IMR-90 (cell line): ENCODE data around the gene TMPRSS15. TPM values are rescaled to one million over a fixed set of nuclear protein-coding genes. Genes with fewer than 3 reads are reported as not detected.

Experiments
- ATAC-seq: fragments of 200-7000 bp; cut with Tn5 transposase; 2 replicates; pipeline ENCODE4 v1.9.1; 2020; ENCODE audit warnings: low read depth, mild to moderate bottlenecking, moderate library complexity
- BruUV-seq: library from RNA; stranded (reverse); fragments of 400-500 nt; replicated peaks from 2 replicates; lab custom pipeline; 2021; lab: Mats Ljungman, UMichigan
- CTCF ChIA-PET: fragments of 300-600 bp; formaldehyde crosslinking; extraction: SDS; loops from one replicate; lab custom pipeline; 2021; ENCODE audit warnings: antibody characterized with exemption; lab: Yijun Ruan, JAX
- POLR2A ChIA-PET: fragments of 300-600 bp; sonication (Branson Sonifier 250); formaldehyde crosslinking; loops from one replicate; lab custom pipeline; 2022; ENCODE audit warnings: antibody characterized with exemption; ENCODE audit not compliant: unreplicated experiment; lab: Charles Lee
- DNase-seq: peaks from one replicate; pipeline ENCODE4 v3.0.0; 2013
- H2AFZ ChIP-seq: replicated peaks from 2 replicates; pipeline ENCODE3; 2013; ENCODE audit warnings: low read length, mild to moderate bottlenecking; ENCODE audit not compliant: poor library complexity
- H2AK5ac ChIP-seq: 2 replicates; pipeline ENCODE4 v1.6.1; 2013; ENCODE audit warnings: low read depth, low read length, inconsistent platforms
- H2AK9ac ChIP-seq: replicated peaks from 2 replicates; pipeline ENCODE3; 2013; ENCODE audit warnings: mild to moderate bottlenecking, low read depth, low read length, moderate library complexity; ENCODE audit not compliant: poor library complexity
- H2BK120ac ChIP-seq: 2 replicates; pipeline ENCODE4 v1.6.1; 2013; ENCODE audit warnings: low read depth, low read length, inconsistent platforms
- H2BK15ac ChIP-seq: 3 replicates; pipeline ENCODE4 v1.6.1; 2013; ENCODE audit warnings: low read depth, low read length, inconsistent platforms
- H2BK20ac ChIP-seq: 2 replicates; pipeline ENCODE4 v1.6.1; 2013; ENCODE audit warnings: low read depth, mild to moderate bottlenecking, inconsistent platforms, low read length, moderate library complexity
- H2BK5ac ChIP-seq: 2 replicates; pipeline ENCODE4 v1.6.1; 2013; ENCODE audit warnings: mild to moderate bottlenecking, low read depth, low read length, inconsistent platforms; ENCODE audit not compliant: poor library complexity, severe bottlenecking
- H3K14ac ChIP-seq: replicated peaks from 2 replicates; pipeline ENCODE4 v1.6.1; 2013; ENCODE audit warnings: low read depth, low read length, inconsistent platforms
- H3K18ac ChIP-seq: 2 replicates; pipeline ENCODE4 v1.6.1; 2013; ENCODE audit warnings: low read depth, low read length, control low read depth
- H3K23ac ChIP-seq: 2 replicates; pipeline ENCODE4 v1.6.1; 2013; ENCODE audit warnings: low read depth, low read length, inconsistent platforms
- H3K27ac ChIP-seq: 2 replicates; pipeline ENCODE4 v1.5.1; 2013; ENCODE audit warnings: mild to moderate bottlenecking, control low read depth, low read length; ENCODE audit not compliant: insufficient read depth
- H3K27me3 ChIP-seq: 2 replicates; pipeline ENCODE4 v1.6.1; 2013; ENCODE audit warnings: low read length; ENCODE audit not compliant: control insufficient read depth, insufficient read depth
- H3K36me3 ChIP-seq: 2 replicates; pipeline ENCODE4 v1.6.1; 2013; ENCODE audit warnings: low read length, mixed read lengths; ENCODE audit not compliant: control insufficient read depth, insufficient read depth
- H3K4ac ChIP-seq: 2 replicates; pipeline ENCODE4 v1.6.1; 2013; ENCODE audit warnings: low read depth, low read length, inconsistent platforms
- H3K4me1 ChIP-seq: 2 replicates; pipeline ENCODE4 v1.6.1; 2013; ENCODE audit warnings: low read length, mixed read lengths; ENCODE audit not compliant: control insufficient read depth, insufficient read depth
- H3K4me2 ChIP-seq: 2 replicates; pipeline ENCODE4 v1.6.1; 2013; ENCODE audit warnings: low read depth, mild to moderate bottlenecking, control low read depth, low read length, moderate library complexity
- H3K4me3 ChIP-seq: 2 replicates; pipeline ENCODE4 v1.5.1; 2013; ENCODE audit warnings: low read depth, mild to moderate bottlenecking, control low read depth, low read length, moderate library complexity; ENCODE audit not compliant: insufficient read depth
- H3K56ac ChIP-seq: 2 replicates; pipeline ENCODE4 v1.6.1; 2013; ENCODE audit warnings: low read length, inconsistent platforms; ENCODE audit not compliant: insufficient read depth; ENCODE audit errors: extremely low read depth
- H3K79me1 ChIP-seq, 2 experiments: 2 replicates each; pipeline ENCODE4 v1.6.1; 2013; ENCODE audit warnings: low read length in 2 of 2, inconsistent platforms in 1 of 2, low read depth in 1 of 2
- H3K9ac ChIP-seq: 2 replicates; pipeline ENCODE4 v1.6.1; 2013; ENCODE audit warnings: low read depth, low read length, control low read depth
- H3K9me1 ChIP-seq: 2 replicates; pipeline ENCODE4 v1.6.1; 2013; ENCODE audit warnings: low read length, inconsistent platforms; ENCODE audit not compliant: insufficient read depth
- H3K9me3 ChIP-seq: 2 replicates; pipeline ENCODE4 v1.6.1; 2013; ENCODE audit warnings: low read length; ENCODE audit not compliant: control insufficient read depth, insufficient read depth
- H4K20me1 ChIP-seq: 2 replicates; pipeline ENCODE4 v1.6.1; 2013; ENCODE audit warnings: low read length, inconsistent platforms; ENCODE audit not compliant: insufficient read depth
- H4K5ac ChIP-seq: 2 replicates; pipeline ENCODE4 v1.6.1; 2013; ENCODE audit warnings: mild to moderate bottlenecking, low read depth, low read length, control low read depth
- H4K8ac ChIP-seq, 2 experiments: 2 replicates each; pipeline ENCODE4 v1.6.1; 2013; ENCODE audit warnings: low read depth in 2 of 2, low read length in 2 of 2, control low read depth in 1 of 2, inconsistent platforms in 1 of 2
- H4K91ac ChIP-seq: 2 replicates; pipeline ENCODE4 v1.6.1; 2013; ENCODE audit warnings: low read depth, low read length, inconsistent platforms; ENCODE audit not compliant: insufficient read depth
- MAFK ChIP-seq: IDR thresholded peaks from 2 replicates; pipeline ENCODE4 v1.6.1; 2012; ENCODE audit warnings: low read depth, low read length, improper control_type of control experiment
- MAZ ChIP-seq: IDR thresholded peaks from 2 replicates; pipeline ENCODE4 v1.6.1; 2012; ENCODE audit warnings: low read depth, mild to moderate bottlenecking, low read length, improper control_type of control experiment, moderate library complexity, borderline replicate concordance
- POLR2A ChIP-seq: IDR thresholded peaks from 2 replicates; pipeline ENCODE4 v1.6.1; 2012; ENCODE audit warnings: mild to moderate bottlenecking, low read depth, low read length
- RAD21 ChIP-seq: IDR thresholded peaks from 2 replicates; pipeline ENCODE4 v1.6.1; 2012; ENCODE audit warnings: low read length, improper control_type of control experiment
- RCOR1 ChIP-seq: IDR thresholded peaks from 2 replicates; pipeline ENCODE4 v1.6.1; 2012; ENCODE audit warnings: mild to moderate bottlenecking, low read length, improper control_type of control experiment; ENCODE audit not compliant: insufficient replicate concordance
- USF2 ChIP-seq: fragments of 150-350 bp; IDR thresholded peaks from 2 replicates; pipeline ENCODE4 v1.6.1; 2017; ENCODE audit warnings: mild to moderate bottlenecking, antibody characterized with exemption, low read length, low read depth
- WGBS, 2 experiments: methylation state at CpG; one replicate each; pipeline versions ENCODE4 v1.1.5 to v1.1.7; 2013; ENCODE audit warnings: missing lambda C conversion rate in 2 of 2; ENCODE audit not compliant: insufficient read length in 1 of 2; ENCODE audit errors: extremely low coverage in 2 of 2; 5-methylcytosine and 5-hydroxymethylcytosine counted together
- dilution Hi-C: fragments of 300-500 bp; cut with HindIII; formaldehyde crosslinking; loops from one replicate; pipeline ENCODE4 v1.14.3; 2018; ENCODE audit warnings: low sequenced_read_pairs; ENCODE audit not compliant: unreplicated experiment
- in situ Hi-C: fragments of 300-500 bp; cut with MboI; formaldehyde crosslinking; loops from 3 replicates; pipeline ENCODE4 v1.14.3; 2019; ENCODE audit warnings: low sequenced_read_pairs, inconsistent platforms, mixed read lengths
- intact Hi-C: fragments of 100-400 bp; cut with micrococcal nuclease; formaldehyde crosslinking; loops from 2 replicates; pipeline ENCODE4 v1.10.0; 2022
- polyA plus RNA-seq, 3 experiments: library from polyadenylated mRNA; depleted of rRNA; stranded (reverse); fragments of >200 nt; gene quantifications; 2 replicates each; pipeline ENCODE4 v1.2.3, GENCODE V29; 2012; ENCODE audit warnings: low replicate concordance in 1 of 3
- total RNA-seq: library from RNA; depleted of rRNA; stranded (reverse); fragments of >200 nt; gene quantifications from 2 replicates; pipeline ENCODE4 v1.2.3, GENCODE V29; 2012

TMPRSS15 gene
- total and polyA plus RNA-seq, 2 of the 4 experiments (the other 2 are of a cell fraction), result not detected

GRCh38 chr21:18443701-18444100 is 40.1 kb upstream of the TMPRSS15 start:
- Histone ChIP-seq H3K27ac (no peak overlapping the region), H4K8ac (no peak overlapping the region), H3K18ac (no peak overlapping the region), H4K91ac (no peak overlapping the region), H3K9me3 (peaks cover 14% of the 10 kb centered on the region), H3K9ac (no peak overlapping the region), H2AK5ac (no peak overlapping the region), H2BK5ac (no peak overlapping the region), H3K56ac (no peak overlapping the region), H3K4me2 (no peak overlapping the region), H2BK15ac (no peak overlapping the region), H3K4me3 (no peak overlapping the region), H3K9me1 (no peaks in the 10 kb centered on the region), H3K4ac (no peak overlapping the region), H3K4me1 (no peaks in the 10 kb centered on the region), H3K27me3 (no peaks in the 10 kb centered on the region), H2AFZ (no peak overlapping the region), H2BK120ac (no peak overlapping the region), H3K23ac (no peak overlapping the region), H2BK20ac (no peak overlapping the region), H4K20me1 (no peaks in the 10 kb centered on the region), H4K5ac (no peak overlapping the region), H3K36me3 (no peaks in the 10 kb centered on the region), H3K14ac (no peak overlapping the region), H2AK9ac (no peak overlapping the region), H3K79me1 (no peaks in the 10 kb centered on the region)
- TF ChIP-seq MAZ (no peak), MAFK (no peak), RAD21 (no peak), USF2 (no peak), POLR2A (no peak), RCOR1 (no peak)
- no TSS peak for BruUV-seq
- DNase-seq (no peak), ATAC-seq (no peak)
- dilution Hi-C loops, result no loop called here
- POLR2A ChIA-PET, result no interaction called here
- WGBS, 2 experiments, result 38% methylated on average over 2 of the region's 6 CpGs; no CpG with 5 or more reads in 1 of the 2 experiments
- intact Hi-C loops, result no loop called here
- CTCF ChIA-PET, result no interaction called here
- in situ Hi-C loops, result no loop called here
